ENCODE data around the gene USP34. TPM values are rescaled to one million over a fixed set of nuclear protein-coding genes. Genes with fewer than 3 reads are reported as not detected.

Gene USP34
- total and polyA plus RNA-seq, 9 of the 15 experiments (the other 6 are each of a cell fraction or from before 2014, with no cell fraction given) = 19.8 to 108 (median 67.8) TPM

- TF ChIP-seq ZNF407 (IDR thresholded peaks at IDR 0.05; ENCODE audit: low read depth) (no peak), ARID1B (IDR thresholded peaks at IDR 0.05) (peak; percentile 25; the same call in 1 of the 2 replicates), NR2C1 (IDR thresholded peaks at IDR 0.05) (no peak), NR2C1 (tag; IDR thresholded peaks at IDR 0.05) (no peak), PHF8 (IDR thresholded peaks at IDR 0.05; ENCODE audit: borderline replicate concordance, low read length) (no peak), MIER1 (IDR thresholded peaks at IDR 0.05; ENCODE audit: low read depth) (no peak), DNMT1 (IDR thresholded peaks at IDR 0.05) (no peak), TEAD4 (IDR thresholded peaks at IDR 0.05; ENCODE audit: low read length) (no peak), TEAD4 (CRISPR knock-in tag; IDR thresholded peaks at IDR 0.05; ENCODE audit: borderline replicate concordance) (no peak), GTF2B (IDR thresholded peaks at IDR 0.05; ENCODE audit: extremely low read depth, insufficient read length) (no peak), ZNF57 (CRISPR knock-in tag; IDR thresholded peaks at IDR 0.05) (no peak), ZSCAN29 (IDR thresholded peaks at IDR 0.05) (no peak), CREB3L1 (IDR thresholded peaks at IDR 0.05; ENCODE audit: borderline replicate concordance, low read depth) (no peak), POLR2AphosphoS2 (IDR thresholded peaks at IDR 0.05; ENCODE audit: low read length) (no peak)
- TF ChIP-seq, protein P1, sequence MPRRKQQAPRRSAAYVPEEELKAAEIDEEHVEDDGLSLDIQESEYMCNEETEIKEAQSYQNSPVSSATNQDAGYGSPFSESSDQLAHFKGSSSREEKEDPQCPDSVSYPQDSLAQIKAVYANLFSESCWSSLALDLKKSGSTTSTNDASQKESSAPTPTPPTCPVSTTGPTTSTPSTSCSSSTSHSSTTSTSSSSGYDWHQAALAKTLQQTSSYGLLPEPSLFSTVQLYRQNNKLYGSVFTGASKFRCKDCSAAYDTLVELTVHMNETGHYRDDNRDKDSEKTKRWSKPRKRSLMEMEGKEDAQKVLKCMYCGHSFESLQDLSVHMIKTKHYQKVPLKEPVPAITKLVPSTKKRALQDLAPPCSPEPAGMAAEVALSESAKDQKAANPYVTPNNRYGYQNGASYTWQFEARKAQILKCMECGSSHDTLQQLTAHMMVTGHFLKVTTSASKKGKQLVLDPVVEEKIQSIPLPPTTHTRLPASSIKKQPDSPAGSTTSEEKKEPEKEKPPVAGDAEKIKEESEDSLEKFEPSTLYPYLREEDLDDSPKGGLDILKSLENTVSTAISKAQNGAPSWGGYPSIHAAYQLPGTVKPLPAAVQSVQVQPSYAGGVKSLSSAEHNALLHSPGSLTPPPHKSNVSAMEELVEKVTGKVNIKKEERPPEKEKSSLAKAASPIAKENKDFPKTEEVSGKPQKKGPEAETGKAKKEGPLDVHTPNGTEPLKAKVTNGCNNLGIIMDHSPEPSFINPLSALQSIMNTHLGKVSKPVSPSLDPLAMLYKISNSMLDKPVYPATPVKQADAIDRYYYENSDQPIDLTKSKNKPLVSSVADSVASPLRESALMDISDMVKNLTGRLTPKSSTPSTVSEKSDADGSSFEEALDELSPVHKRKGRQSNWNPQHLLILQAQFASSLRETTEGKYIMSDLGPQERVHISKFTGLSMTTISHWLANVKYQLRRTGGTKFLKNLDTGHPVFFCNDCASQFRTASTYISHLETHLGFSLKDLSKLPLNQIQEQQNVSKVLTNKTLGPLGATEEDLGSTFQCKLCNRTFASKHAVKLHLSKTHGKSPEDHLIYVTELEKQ (CRISPR knock-in tag; IDR thresholded peaks at IDR 0.05) = no peak
These were observed 114.5 kb downstream of the USP34 start (continued) for GRCh38 chr2:61356261-61356957.

All from K562 (cell line).